DMS53 (cell line): ENCODE results near the gene B3GNT8.
"Not testable (repeated sequence)": the region's sequence is repeated elsewhere in the genome, so short reads cannot be mapped to it uniquely, and the experiment has no call there.

Experiments used
- DNase-seq: peaks from one replicate; lab custom pipeline; 2025; lab: John Stamatoyannopoulos, UW

Gene B3GNT8

DNA sequence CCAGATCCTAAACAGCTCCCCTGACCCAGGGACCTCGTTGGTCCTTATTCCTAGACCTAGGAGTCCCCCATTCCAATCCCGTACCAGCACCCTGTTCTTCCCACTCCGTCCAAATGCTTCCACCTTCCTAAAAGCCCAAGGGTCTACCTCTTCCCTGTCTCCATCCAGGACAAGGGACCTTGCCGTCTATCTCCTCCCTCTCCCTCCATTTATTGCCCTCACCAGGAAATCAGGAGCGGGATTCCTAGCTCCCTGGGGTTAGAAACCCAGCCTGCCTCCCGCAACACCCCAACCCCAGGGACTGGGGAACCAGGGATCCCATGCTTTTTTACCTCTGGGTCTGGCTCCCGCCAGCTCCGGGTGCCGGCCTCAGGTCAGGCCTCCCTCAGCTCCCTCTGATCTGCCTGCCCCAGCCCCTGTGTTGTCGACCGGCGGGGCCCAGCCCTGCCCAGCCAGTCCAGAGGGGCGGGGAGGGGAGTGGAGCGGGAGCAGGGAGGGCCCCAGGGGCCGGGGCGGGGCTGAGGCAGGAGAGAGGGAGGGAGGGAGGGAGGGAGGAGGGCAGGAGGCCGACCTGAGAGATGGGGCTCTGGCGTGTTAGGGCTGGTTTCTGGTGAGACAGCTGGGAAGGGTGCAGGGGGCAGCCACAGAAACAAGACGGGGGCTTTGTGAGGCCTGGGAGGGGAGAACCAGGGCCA, at the start of gene B3GNT8:
TSS of gene B3GNT8 (minus strand) at position 423 of the 695 bp plus-strand sequence. CDS start 596 bp downstream, outside the sequence.
- peak; percentile 98 for DNase-seq

DNA sequence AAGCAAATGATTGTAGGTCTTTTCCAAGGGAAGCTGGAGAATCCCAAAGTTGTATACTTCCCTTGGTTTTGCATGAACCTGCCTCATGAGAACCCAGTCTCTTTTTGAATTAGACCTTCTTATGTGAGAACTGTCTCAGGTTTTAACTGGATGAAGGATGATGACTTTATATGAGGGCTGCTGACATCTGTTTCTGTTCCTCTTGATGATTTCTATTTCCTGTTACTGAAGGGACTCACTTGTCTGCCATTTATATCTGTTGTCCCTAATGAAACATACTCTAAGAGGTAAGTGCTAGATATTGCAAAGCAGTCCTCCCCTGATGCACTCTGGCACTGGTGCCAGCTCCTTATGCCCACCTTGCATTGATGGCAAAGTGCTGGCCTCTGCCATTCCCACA, 49.4 kb upstream of the B3GNT8 start:
- no peak for DNase-seq

DNA sequence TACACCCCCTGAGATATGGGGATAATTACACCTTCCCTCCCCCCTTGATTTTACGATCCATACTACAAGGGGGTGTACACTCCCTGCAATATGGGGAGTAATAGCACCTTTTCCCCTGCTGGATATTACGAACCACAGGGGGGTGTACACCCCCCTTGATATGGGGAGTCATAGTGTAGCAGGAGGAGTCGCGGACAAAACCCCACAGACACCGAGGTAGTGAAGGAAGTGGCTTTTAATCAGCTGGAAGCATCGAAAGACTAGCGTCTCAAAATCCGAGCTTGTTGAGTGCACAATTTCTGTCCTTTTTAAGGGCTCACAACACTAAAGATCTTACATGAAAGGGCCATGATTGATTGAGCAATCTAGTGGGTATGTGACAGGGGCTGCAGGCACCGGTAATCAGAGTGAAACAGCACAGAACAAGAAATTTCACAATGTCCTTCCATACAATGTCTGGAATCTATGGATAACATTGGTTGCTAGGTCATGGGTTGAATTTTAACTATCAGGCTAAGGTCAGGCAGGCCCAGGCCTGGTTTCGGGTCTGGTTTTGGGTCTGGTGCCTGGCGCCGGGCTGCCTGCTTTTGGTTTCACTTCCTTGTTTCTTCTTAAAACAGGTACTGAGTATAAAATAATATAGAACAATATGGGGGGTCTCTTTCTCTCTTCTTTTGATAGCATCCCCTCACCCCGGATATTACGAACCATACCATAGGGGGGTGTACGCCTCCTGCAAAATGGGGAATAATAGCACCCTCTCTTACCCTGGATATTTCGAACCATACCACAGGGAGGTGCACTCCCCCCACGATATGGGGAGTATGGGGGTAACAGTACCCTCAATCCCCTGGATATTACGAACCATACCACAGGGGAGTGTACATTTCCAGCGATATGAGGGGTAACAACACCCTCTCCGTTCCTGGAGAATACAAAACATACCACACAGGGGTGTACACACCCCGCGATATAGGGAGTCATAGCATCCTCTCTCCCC, 36.4 kb upstream of the B3GNT8 start:
- DNase-seq: not testable (repeated sequence)

DNA sequence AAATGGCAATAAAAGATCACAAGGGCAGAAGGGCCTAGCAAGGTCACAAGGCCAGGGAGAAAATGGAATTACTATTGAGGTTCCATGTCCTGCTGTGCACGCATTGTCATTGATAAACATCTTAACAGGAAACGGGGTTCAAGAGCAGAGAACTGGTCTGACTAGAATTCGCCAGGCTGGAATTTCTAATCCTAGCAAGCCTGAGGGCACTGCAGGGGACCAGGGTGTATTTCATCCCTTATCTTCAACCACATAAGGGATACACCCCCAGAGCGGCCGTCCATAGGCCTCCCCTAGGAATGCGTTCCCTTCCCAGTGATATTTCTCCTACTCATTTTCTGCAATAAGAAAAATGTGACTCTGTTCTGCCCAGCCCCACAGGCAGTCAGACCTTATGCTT, 35.3 kb upstream of the B3GNT8 start:
- DNase-seq: no peak

GRCh38 chr19:41457241-41457640, 30.1 kb upstream of the B3GNT8 start:
- DNase-seq: no peak

DNA sequence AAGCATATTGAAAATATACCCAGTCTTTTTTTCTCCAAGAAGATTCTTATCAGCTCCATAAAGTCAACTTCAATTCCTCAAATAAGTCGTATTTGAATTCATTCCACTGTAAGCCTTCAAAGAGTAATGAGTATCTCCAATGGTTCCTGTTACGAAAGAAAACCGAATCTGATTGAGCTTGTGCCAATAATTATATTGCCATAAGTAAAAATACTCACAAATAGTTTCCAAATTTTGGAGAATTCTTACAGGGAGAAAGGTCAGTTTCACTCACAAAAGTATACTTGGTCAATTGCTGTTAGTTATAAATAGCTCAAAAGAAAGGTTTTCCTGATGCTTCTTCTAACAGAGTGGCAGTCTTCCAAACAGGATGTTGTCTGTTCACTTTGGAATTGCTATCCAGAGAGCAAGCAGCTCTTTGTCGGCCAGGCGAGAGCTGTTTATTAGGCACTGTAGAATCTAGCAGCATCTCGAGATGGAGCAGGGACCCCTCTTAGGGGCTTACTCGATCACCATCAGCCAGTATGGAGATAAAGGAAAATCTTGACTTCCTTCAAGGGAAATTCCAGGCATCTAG, 29.3 kb upstream of the B3GNT8 start:
- no peak for DNase-seq

- DNase-seq: no peak
Observed at GRCh38 chr19:41455936-41456335, 28.8 kb upstream of the B3GNT8 start.

- DNase-seq: no peak
Observed at GRCh38 chr19:41452584-41453275, 25.6 kb upstream of the B3GNT8 start.

DNA sequence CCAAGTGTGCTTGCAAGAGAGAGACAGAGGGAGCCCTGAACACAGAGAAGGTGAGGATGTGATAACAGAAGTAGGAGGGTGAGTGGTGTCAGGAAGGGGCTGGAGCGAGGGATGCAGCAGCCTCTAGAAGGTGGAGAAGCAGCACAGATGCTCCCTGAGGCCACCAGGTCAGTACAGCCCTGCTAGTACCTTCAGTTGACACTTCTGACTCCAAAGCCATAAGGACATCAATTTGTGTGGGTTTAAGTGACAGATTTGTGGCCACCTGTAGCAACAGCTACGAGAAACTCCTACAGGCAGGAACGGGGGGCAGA, 22.6 kb upstream of the B3GNT8 start:
- DNase-seq: peak; percentile 57

- peak; percentile 84 for DNase-seq
Observed at GRCh38 chr19:41449079-41449864, 22.1 kb upstream of the B3GNT8 start.

- DNase-seq: no peak
Observed at GRCh38 chr19:41447732-41448332, 20.7 kb upstream of the B3GNT8 start.

DNA sequence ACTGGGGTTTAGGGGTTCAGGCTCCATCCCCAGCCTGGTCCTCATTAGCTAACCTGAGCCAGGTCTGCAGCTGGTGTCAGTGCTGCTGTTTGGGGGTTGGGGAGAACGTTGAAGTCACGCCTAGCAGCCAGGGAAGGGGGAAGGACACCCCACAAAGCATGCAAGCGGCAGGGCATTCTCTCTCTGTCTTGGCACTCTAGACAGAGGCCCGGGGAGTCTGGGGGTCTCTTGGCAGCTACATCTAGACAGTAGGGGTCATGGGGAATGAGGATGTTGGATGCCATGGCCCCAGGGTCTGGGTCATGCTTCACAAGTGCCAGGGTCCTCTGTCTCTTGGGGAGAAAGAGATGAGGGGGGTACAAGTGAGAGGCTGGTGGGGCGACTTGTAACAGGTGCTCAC, 18.4 kb upstream of the B3GNT8 start:
- no peak for DNase-seq

DNA sequence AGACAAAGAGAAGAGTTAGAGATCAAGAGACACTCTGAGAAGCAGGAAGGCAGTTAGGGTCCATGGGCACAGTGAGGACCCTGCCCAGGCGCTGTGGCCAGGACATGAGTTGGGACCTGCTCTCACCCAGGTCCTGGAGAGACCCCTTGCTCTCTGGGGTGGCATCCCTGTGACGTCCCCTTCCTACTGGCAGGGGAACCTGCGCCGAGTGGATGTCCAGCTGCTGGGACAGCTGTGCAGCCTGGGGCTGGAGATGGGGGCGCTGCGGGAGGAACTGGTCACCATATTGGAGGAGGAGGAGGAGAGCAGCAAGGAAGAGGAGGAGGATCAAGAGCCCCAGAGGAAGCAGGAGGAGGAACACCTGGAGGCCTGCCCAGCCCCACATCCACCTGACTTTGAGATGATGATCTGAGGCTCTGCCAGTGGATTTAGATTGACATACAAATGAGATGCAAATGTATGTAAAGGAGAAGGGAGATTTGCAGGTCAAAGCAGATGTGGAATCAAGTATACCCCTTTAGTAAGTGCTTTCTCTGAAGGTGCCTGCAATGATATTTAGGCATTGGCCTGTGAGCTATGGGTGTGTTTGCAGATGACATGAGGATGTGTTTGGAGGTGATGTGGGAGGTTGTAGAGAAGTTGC, 16.8 kb upstream of the B3GNT8 start:
- DNase-seq: no peak

- no peak for DNase-seq
Observed at GRCh38 chr19:41442473-41443355, 15.5 kb upstream of the B3GNT8 start, which contains the start of gene ERICH4. TSS of gene ERICH4 (plus strand) at chr19:41443156. CDS start at chr19:41443170, 14 bp downstream.

DNA sequence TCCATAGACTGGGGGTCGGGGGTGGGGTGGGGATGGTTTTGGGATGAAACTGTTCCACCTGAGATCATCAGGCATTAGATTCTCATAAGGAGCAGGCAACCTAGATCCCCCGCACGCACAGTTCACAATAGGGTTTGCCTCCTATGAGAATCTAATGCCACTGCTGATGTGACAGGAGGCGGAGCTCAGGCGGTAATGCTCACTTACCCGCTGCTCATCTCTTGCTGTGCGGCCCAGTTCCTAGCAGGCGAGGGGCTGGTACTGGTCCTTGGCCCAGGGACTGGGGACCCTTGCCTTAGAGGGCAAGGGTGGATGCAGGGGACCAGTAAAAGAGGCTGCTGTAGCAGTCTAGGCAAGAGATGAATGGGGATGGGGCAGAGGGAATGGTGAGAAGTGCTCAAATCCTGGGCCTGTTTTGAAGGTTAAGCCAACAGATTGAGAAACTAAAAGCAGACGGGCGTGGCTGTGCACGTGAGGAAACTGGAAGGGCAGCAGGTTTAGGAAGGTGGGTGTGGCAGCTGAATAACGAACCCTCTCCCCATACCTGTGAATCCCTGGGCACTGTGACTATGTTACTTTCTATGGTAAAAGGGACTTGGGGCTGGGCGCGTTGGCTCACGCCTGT, 14.3 kb upstream of the B3GNT8 start:
- no peak for DNase-seq

GRCh38 chr19:41439441-41440222, 12.5 kb upstream of the B3GNT8 start, which contains the start of gene DMAC2:
TSS of gene DMAC2 (minus strand) at chr19:41439912. CDS start at chr19:41439899, 13 bp downstream.
- DNase-seq: peak; percentile 100

GRCh38 chr19:41437944-41438574, 10.9 kb upstream of the B3GNT8 start:
- DNase-seq: no peak

- no peak for DNase-seq
Observed at GRCh38 chr19:41436674-41436951, 9.4 kb upstream of the B3GNT8 start.
